Activated B cell treated with CpG ODN at 0.5 μM for 24 hours (primary cell): ENCODE measurements around the gene CACNA2D3. TPM values are rescaled to one million over a fixed set of nuclear protein-coding genes. Genes with fewer than 3 reads are reported as not detected.

Experiments used
- ATAC-seq: fragments of 200-7000 bp; cut with Tn5 transposase; one replicate; pipeline ENCODE4 v1.10.0; 2021; ENCODE audit warnings: low read depth, mild to moderate bottlenecking, moderate library complexity
- CTCF ChIA-PET: fragments of 350-600 bp; sonication (Branson Sonifier 250); formaldehyde crosslinking; loops from one replicate; lab custom pipeline; 2021; ENCODE audit warnings: antibody characterized with exemption; lab: Charles Lee
- POLR2A ChIA-PET: fragments of 350-600 bp; sonication (Branson Sonifier 250); formaldehyde crosslinking; loops from one replicate; lab custom pipeline; 2021; ENCODE audit warnings: antibody characterized with exemption; lab: Charles Lee
- DNase-seq: peaks from one replicate; pipeline ENCODE4 v3.0.0; 2022
- H3K27ac Mint-ChIP-seq: one replicate; pipeline ENCODE4 v1.8.0; 2020; ENCODE audit warnings: mixed read lengths
- H3K27me3 Mint-ChIP-seq: one replicate; pipeline ENCODE4 v1.8.0; 2021; ENCODE audit warnings: mixed read lengths
- H3K36me3 Mint-ChIP-seq: one replicate; pipeline ENCODE4 v1.8.0; 2021; ENCODE audit warnings: low read depth, mixed read lengths
- H3K4me1 Mint-ChIP-seq: one replicate; pipeline ENCODE4 v1.8.0; 2021; ENCODE audit warnings: mixed read lengths
- H3K4me3 Mint-ChIP-seq: one replicate; pipeline ENCODE4 v1.8.0; 2020; ENCODE audit warnings: mild to moderate bottlenecking, mixed read lengths
- H3K9me3 Mint-ChIP-seq: one replicate; pipeline ENCODE4 v1.8.0; 2020; ENCODE audit warnings: mixed read lengths
- CTCF ChIP-seq: fragments of 200-600 bp; IDR thresholded peaks from one replicate; pipeline ENCODE4 v1.8.0; 2022; ENCODE audit warnings: antibody characterized with exemption, mild to moderate bottlenecking
- intact Hi-C: fragments of 100-400 bp; cut with micrococcal nuclease; formaldehyde crosslinking; loops from one replicate; pipeline ENCODE4 v1.15.1; 2024
- total RNA-seq: library from RNA; stranded (reverse); gene quantifications from 2 replicates; pipeline ENCODE4 v1.2.3, GENCODE V29; 2022

Gene CACNA2D3
- total RNA-seq, 1 donor from 2014 or later: not detected

GRCh38 chr3:54232618-54233017 lies 110.3 kb downstream of the CACNA2D3 start:
- Mint-ChIP-seq H3K4me3 (no peak overlapping the region), H3K27me3 (peaks cover 2% of the 10 kb centered on the region), H3K27ac (no peak overlapping the region), H3K36me3 (no peaks in the 10 kb centered on the region), H3K9me3 (peaks cover 2% of the 10 kb centered on the region), H3K4me1 (no peaks in the 10 kb centered on the region)
- no peak for ATAC-seq
- TF ChIP-seq CTCF: no peak
- CTCF ChIA-PET: no interaction called here
- intact Hi-C loops: no loop called here
- POLR2A ChIA-PET: no interaction called here
- DNase-seq: no peak

- peaks cover 2% of the 10 kb centered on the region for H3K27me3 Mint-ChIP-seq
- ChIA-PET CTCF (no interaction called here), POLR2A (no interaction called here)
- H3K9me3 Mint-ChIP-seq: peaks cover 2% of the 10 kb centered on the region
- no peak for TF ChIP-seq CTCF
- ATAC-seq: no peak
- no peaks in the 10 kb centered on the region for H3K36me3 Mint-ChIP-seq
- intact Hi-C loops: no loop called here
- no peak for DNase-seq
- no peak overlapping the region for H3K27ac Mint-ChIP-seq
- no peak overlapping the region for H3K4me3 Mint-ChIP-seq
- H3K4me1 Mint-ChIP-seq: no peaks in the 10 kb centered on the region
Measured at GRCh38 chr3:54235998-54236397, 113.6 kb downstream of the CACNA2D3 start.

GRCh38 chr3:54237109-54237508 lies 114.8 kb downstream of the CACNA2D3 start:
- Mint-ChIP-seq H3K4me1 (no peaks in the 10 kb centered on the region), H3K36me3 (no peaks in the 10 kb centered on the region), H3K9me3 (peaks cover 2% of the 10 kb centered on the region), H3K4me3 (no peak overlapping the region), H3K27me3 (peaks cover 2% of the 10 kb centered on the region), H3K27ac (no peak overlapping the region)
- DNase-seq (no peak), ATAC-seq (no peak)
- ChIA-PET CTCF (no interaction called here), POLR2A (no interaction called here)
- TF ChIP-seq CTCF: no peak
- intact Hi-C loops: no loop called here

- ChIA-PET POLR2A (no interaction called here), CTCF (no interaction called here)
- H3K27me3 Mint-ChIP-seq: peaks cover 2% of the 10 kb centered on the region
- intact Hi-C loops: no loop called here
- H3K36me3 Mint-ChIP-seq: no peaks in the 10 kb centered on the region
- no peaks in the 10 kb centered on the region for H3K4me1 Mint-ChIP-seq
- DNase-seq (no peak), ATAC-seq (no peak)
- TF ChIP-seq CTCF: no peak
- no peak overlapping the region for H3K4me3 Mint-ChIP-seq
- H3K27ac Mint-ChIP-seq: no peak overlapping the region
- H3K9me3 Mint-ChIP-seq: peaks cover 2% of the 10 kb centered on the region
Measured at GRCh38 chr3:54237788-54238502, 115.6 kb downstream of the CACNA2D3 start.

GRCh38 chr3:54240309-54240708 lies 118.0 kb downstream of the CACNA2D3 start:
- intact Hi-C loops: no loop called here
- H3K9me3 Mint-ChIP-seq: peaks cover under 1% of the 10 kb centered on the region

More at GRCh38 chr3:54240309-54240708, 118.0 kb downstream of the CACNA2D3 start:
- no peak for TF ChIP-seq CTCF
- Mint-ChIP-seq H3K27me3 (peaks cover 2% of the 10 kb centered on the region), H3K4me3 (no peak overlapping the region), H3K4me1 (no peaks in the 10 kb centered on the region), H3K36me3 (no peaks in the 10 kb centered on the region), H3K27ac (no peak overlapping the region)
- ChIA-PET CTCF (no interaction called here), POLR2A (no interaction called here)
- DNase-seq: no peak
- no peak for ATAC-seq
